ENCODE results near the gene LGALS7B. TPM values are rescaled to one million over a fixed set of nuclear protein-coding genes. Genes with fewer than 3 reads are reported as not detected.
"Not testable (repeated sequence)": the region's sequence is repeated elsewhere in the genome, so short reads cannot be mapped to it uniquely, and the experiment has no call there.

The LGALS7B gene
- not detected for polyA plus RNA-seq (ENCODE audit: insufficient read length)
- long read RNA-seq, donor 1, transcript LGALS7B-202 (2 exons, 532 nt) = major isoform, 5 of 5 reads
- long read RNA-seq, donor 1, partial matches to known transcripts = 0 of 5 reads
- long read RNA-seq, donor 1, other reads (novel, unspliced or antisense) = 0 of 5 reads
- long read RNA-seq, donor 2, partial matches to known transcripts = 0 of 1 reads
- long read RNA-seq, donor 2, other reads (novel, unspliced or antisense) = 0 of 1 reads
- long read RNA-seq, donor 3, partial matches to known transcripts = 0 of 1 reads
- long read RNA-seq, donor 3, other reads (novel, unspliced or antisense) = 0 of 1 reads
- long read RNA-seq, donor 4, partial matches to known transcripts = 0 of 1 reads
- long read RNA-seq, donor 4, other reads (novel, unspliced or antisense) = 0 of 1 reads
- long read RNA-seq, donor 5, transcript LGALS7B-202 (2 exons, 532 nt) = major isoform, 6 of 8 reads
- long read RNA-seq, donor 5, partial matches to known transcripts = 0 of 8 reads
- long read RNA-seq, donor 5, other reads (novel, unspliced or antisense) = 0 of 8 reads
- long read RNA-seq, donor 6, partial matches to known transcripts = 0 of 1 reads
- long read RNA-seq, donor 6, other reads (novel, unspliced or antisense) = 0 of 1 reads
- long read RNA-seq, donor 7, transcript LGALS7B-202 (2 exons, 532 nt) = major isoform, 6 of 6 reads
- long read RNA-seq, donor 7, partial matches to known transcripts = 0 of 6 reads
- long read RNA-seq, donor 7, other reads (novel, unspliced or antisense) = 0 of 6 reads
- long read RNA-seq, donor 8 = 0 reads

DNA sequence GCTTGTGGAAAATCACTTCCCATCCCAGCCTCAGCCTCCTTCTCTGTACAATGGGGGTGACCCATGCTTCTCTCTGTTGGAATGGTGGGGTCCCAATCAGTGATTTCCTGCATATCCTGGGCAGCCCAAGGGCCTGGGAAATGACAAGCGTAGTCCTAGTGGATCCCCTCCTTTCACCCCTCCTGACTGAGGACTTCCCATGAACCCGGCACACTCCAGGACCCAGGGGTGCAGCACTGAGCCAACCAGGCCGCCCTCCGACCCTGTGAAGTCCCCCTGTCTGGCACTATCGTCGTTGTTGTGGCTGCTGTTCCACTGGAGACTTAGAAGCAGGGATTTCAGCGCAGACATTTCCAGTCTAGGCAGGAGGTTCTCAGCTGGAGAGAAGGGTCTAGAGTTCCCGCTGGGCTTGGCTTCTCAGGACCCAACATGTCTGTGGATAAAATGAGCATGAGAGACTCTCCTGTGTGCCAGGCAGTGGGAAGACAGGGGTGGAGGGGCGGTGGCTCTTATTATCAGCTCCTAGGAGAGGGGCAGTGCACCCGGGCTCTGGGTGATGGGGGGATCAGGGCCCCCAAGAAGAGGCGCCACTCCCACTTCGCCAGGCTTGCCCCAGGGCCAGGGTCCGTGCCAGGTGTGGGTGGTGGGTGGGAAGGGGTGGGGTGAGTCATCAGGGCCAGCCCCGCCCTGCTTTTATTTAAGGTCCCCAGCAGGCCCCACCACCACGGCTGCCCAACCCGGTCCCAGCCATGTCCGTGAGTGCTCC, at the start of gene LGALS7B:
TSS of gene LGALS7B (plus strand) at position 723 of the 766 bp plus-strand sequence. CDS start at position 750, 27 bp downstream.
- no peak for DNase-seq

DNA sequence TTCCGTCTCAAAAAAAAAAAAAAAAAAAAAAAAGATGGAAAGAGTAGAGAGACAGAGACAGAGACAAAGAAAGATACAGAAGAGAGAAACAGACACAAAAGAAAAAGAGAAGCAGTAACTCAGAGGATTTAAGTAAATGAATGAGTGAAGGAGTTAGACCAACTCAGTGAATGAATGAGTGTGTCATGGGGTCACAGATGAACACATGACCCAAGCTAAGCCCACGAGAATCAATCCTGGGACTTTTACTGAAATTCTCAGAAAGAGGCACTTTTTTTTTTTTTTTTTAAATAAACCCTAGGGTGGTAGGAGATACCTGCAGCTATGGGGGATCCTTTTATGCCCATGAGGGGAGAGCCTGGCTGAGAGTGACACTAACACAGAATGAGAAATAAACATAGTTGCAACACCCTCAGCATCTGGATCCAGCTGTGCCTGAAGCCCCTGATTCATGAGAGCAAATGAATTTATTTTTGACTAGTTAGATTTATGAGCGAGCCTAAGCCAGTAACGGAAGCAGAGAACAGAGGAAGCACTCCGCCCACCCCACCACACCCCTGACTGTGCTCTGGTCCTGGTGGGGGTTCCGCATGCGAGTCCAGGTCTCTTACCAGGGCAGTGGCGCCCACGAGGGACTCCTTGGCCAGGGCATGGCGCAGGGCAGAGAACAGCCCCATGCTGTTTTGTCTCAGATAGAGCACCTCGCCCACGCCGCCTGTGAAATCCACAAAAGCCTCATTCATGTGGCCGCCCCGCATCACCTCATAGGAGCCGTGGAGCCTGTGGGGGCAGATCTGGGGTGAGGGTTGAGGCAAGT, 49.4 kb upstream of the LGALS7B start:
- no peak for DNase-seq

DNA sequence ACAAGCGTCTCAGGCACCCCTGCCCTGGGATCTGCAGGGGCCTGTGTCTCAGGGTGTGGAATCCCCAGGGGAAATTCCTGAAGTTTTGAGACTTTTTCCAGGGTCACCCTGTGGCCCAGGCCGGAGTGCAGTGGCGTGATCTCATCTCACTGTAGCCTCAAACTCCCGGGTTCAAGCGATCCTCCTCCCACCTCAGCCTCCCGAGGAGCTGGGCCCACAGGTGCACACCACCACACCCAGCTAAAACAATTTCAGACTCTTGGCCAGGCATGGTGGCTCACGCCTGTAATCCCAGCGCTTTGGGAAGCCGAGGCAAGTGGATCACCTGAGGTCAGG, 48.8 kb upstream of the LGALS7B start:
- DNase-seq = no peak

DNA sequence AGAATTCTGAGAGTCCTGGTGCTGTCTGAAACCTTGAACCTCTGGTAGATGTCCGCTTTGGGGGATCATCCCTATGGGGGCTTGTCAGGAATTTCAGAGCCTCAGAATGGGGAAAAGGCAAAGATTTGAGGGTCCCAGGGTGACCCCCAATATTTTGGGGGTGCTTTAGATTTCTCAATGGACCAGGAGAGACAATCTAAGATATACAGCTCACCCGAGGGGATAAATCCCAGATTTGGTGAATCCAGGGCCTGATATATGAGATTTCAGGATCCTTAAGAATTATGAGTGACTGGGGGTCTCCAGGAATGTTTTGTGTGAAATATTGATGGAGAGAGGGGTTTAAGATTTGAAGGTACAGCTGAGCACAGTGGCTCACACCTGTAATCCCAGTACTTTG, 48.1 kb upstream of the LGALS7B start:
- DNase-seq = no peak

- DNase-seq = no peak
Observed at GRCh38 chr19:38741670-38742069, 47.3 kb upstream of the LGALS7B start.

DNA sequence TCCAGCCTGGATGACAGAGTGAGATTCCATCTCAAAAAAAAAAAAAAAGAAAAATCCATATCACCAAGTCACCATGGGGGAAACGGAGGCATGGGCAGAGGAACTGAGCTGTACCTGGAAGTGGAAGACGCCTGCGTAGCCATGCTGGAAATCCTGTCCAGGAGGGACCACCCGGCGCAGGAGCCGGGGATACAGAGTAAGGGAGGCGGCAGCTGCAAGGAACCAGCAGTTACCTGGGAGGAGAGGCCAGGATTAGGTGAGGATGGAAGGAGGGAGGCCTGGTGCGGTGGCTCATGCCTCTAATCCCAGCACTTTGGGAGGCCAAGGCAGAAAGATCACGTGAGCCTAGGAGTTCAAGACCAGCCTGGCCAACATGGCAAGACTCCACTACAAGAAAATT, 46.7 kb upstream of the LGALS7B start:
- DNase-seq = no peak

DNA sequence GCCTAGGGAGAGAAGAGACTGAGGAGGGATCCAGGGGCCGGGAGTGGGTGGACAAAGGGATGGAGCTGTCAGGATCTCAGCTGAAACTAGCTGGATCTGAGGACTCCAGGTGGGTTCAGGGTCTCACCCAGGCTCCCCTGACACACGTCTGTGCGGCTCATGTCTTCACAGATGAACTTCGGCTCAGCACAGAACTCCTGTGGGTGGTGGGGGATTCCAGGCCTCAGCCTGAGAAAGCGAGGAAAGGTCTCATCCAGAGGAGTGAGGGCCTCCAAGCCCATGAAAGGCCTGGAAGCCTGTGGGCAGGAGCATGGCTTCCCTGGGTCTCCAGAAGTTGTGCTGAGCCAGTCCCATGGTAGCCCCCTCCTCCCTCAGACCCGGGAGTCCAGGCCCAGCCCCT, 46.1 kb upstream of the LGALS7B start:
- DNase-seq = no peak

- DNase-seq = no peak
Observed at GRCh38 chr19:38743394-38744297, 45.4 kb upstream of the LGALS7B start.

GRCh38 chr19:38744298-38744681, 44.7 kb upstream of the LGALS7B start, which contains the start of gene CAPN12:
Gene CAPN12, minus strand, starts transcription at chr19:38744474. Its CDS starts 309 bp downstream, at chr19:38744165.
- no peak for DNase-seq

GRCh38 chr19:38744874-38745273, 44.1 kb upstream of the LGALS7B start:
- no peak for DNase-seq

GRCh38 chr19:38745316-38745715, 43.7 kb upstream of the LGALS7B start:
- no peak for DNase-seq

GRCh38 chr19:38753783-38754182, 35.2 kb upstream of the LGALS7B start:
- DNase-seq = not testable (repeated sequence)

DNA sequence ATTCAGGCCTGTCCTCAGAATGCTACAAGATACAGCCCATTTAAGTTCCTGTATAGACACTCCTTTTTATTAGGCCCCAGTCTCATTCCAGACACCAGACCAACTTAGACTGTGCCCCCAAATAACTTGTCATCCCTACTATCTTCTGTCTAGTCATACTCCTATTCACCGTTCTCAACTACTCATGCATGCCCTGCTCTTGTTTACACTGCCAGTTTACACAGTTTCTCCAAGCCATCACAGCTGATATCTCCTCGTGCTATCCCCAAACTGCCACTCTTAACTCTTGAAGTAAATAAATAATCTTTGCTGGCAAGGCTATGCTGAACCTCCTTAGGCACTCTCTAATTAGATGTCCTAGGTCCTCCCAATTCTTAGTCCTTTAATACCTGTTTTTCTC, 34.8 kb upstream of the LGALS7B start:
- DNase-seq = not testable (repeated sequence)

GRCh38 chr19:38759590-38760003, 29.4 kb upstream of the LGALS7B start:
- DNase-seq = no peak

GRCh38 chr19:38760805-38761517, 28.0 kb upstream of the LGALS7B start:
- not testable (repeated sequence) for DNase-seq

DNA sequence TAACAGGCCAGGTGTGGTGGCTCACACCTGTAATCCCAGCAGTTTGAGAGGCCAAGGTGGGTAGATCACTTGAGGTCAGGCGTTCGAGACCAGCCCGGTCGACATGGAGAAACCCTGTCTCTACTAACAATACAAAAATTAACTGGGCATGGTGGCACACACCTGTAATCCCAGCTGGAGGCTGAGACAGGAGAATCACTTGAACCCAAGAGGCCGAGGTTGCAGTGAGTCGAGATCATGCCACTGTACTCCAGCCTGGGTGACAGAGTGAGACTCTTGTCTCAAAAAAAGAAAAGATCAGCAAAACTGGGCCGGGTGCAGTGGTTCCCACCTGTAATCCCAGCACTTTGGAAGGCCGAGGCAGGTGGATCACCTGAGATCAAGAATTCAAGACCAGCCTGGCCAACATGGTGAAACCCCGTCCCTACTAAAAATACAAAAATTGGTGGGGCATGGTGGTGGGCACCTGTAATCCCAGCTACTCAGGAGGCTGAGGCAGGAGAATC, 27.1 kb upstream of the LGALS7B start:
- DNase-seq = not testable (repeated sequence)

GRCh38 chr19:38763795-38764220, 25.2 kb upstream of the LGALS7B start:
- DNase-seq = no peak

GRCh38 chr19:38765214-38765613, 23.8 kb upstream of the LGALS7B start:
- no peak for DNase-seq

DNA sequence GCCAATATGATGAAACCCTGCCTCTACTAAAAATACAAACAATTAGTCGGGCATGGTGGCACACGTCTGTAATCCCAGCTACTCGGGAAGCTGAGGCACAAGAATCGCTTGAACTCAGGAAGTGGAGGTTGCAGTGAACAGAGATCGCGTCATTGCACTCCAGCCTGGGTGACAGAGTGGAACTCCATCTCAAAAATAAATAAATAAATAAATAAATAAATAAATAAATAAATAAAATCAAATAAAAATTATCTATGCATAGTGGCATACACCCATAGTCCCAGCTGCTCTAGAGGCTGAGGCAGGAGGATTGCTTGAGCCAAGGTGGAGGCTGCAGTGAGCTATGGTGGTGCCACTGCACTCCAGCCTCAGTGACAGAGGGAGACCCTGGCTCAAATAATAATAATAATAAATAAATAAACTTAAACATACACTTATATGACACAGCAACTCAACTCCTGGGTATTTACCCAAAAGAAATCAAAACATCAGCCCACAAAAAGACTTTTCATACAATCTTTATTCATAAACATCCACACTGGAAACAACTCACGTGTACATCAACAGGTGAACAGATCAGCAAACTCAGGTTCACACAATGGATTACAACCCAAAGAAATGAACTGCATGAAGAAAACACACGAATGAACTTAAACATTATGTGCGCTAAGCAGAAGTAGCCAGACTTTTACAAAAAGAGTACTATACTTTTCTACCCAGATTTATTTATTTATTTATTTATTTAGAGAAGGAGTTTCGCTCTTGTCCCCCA, 22.5 kb upstream of the LGALS7B start:
- no peak for DNase-seq

All from left kidney (tissue), 8 donors.